ENCODE data around the gene STRADA. TPM values are rescaled to one million over a fixed set of nuclear protein-coding genes. Genes with fewer than 3 reads are reported as not detected.

Gene STRADA
- total and polyA plus RNA-seq, 2 experiments from 2014 or later: 18.0 to 28.8 TPM

DNA sequence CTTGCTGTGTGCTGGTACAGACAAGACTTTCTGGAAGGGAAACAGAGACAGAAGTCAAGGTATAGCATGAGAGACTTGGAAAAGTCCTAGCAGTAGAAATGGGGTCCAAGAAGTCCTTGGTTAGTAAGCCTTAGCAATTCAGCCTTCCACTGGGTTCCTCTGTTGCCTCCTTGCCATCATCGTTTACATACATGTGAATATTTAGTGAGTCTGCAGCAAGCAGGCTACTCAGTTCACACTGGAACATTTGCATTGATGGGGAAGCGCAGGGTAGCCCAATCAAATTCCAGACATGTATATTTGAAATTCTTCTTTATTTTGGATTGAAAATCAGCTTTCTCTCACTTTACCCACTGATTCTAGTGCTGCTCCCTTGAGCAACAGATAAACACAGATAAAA, 68.7 kb downstream of the STRADA start:
- Histone ChIP-seq H3K9me2 (ENCODE audit: insufficient read depth) (no peaks in the 10 kb centered on the region), H3K4me3 (no peak overlapping the region), H3K36me3 (ENCODE audit: insufficient read depth) (no peaks in the 10 kb centered on the region), H3K27ac (ENCODE audit: low read depth) (peak overlapping the region; percentile 78; the same call in 1 of the 2 replicates), H3K79me2 (replicated peaks; ENCODE audit: insufficient read depth) (no peaks in the 10 kb centered on the region), H3K4me2 (no peak overlapping the region), H2AFZ (no peak overlapping the region), H3K4me1 (ENCODE audit: insufficient read depth) (peaks cover 34% of the 10 kb centered on the region), H4K20me1 (replicated peaks; ENCODE audit: insufficient read depth) (peaks cover 5% of the 10 kb centered on the region; the same call in 1 of the 2 replicates), H3F3A (replicated peaks; ENCODE audit: low read depth) (no peaks in the 10 kb centered on the region), H3K27me3 (ENCODE audit: insufficient read depth) (no peaks in the 10 kb centered on the region)
- Mint-ChIP-seq H3K36me3 (ENCODE audit: low read depth) (no peaks in the 10 kb centered on the region; the same call in 2 of the 3 replicates), H3K4me1 (peaks cover 35% of the 10 kb centered on the region), H3K4me3 (no peak overlapping the region; the same call in 2 of the 3 replicates), H3K9me3 (no peaks in the 10 kb centered on the region), H3K27me3 (ENCODE audit: insufficient read depth, low read depth, poor library complexity) (no peaks in the 10 kb centered on the region), H3K27ac (no peak overlapping the region)
- peak; percentile 14 for DNase-seq (ENCODE audit: low spot score)
- ATAC-seq: no peak; the same call in 2 of the 3 replicates
- TF ChIP-seq, protein P1, sequence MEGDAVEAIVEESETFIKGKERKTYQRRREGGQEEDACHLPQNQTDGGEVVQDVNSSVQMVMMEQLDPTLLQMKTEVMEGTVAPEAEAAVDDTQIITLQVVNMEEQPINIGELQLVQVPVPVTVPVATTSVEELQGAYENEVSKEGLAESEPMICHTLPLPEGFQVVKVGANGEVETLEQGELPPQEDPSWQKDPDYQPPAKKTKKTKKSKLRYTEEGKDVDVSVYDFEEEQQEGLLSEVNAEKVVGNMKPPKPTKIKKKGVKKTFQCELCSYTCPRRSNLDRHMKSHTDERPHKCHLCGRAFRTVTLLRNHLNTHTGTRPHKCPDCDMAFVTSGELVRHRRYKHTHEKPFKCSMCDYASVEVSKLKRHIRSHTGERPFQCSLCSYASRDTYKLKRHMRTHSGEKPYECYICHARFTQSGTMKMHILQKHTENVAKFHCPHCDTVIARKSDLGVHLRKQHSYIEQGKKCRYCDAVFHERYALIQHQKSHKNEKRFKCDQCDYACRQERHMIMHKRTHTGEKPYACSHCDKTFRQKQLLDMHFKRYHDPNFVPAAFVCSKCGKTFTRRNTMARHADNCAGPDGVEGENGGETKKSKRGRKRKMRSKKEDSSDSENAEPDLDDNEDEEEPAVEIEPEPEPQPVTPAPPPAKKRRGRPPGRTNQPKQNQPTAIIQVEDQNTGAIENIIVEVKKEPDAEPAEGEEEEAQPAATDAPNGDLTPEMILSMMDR (conservative IDR thresholded peaks at IDR 0.05; ENCODE audit: low read depth in 2 of 2): no peak
- TF ChIP-seq STAT1 (IDR thresholded peaks at IDR 0.05; ENCODE audit: unreplicated experiment) (no peak), ZNF114 (CRISPR knock-in tag; IDR thresholded peaks at IDR 0.05) (no peak), ZNF331 (CRISPR knock-in tag; IDR thresholded peaks at IDR 0.05; ENCODE audit: low read depth) (no peak), EZH2 (IDR thresholded peaks at IDR 0.05; ENCODE audit: low read depth, unreplicated experiment) (no peak), JUNB (IDR thresholded peaks at IDR 0.05; ENCODE audit: unreplicated experiment) (no peak), CREB1 (CRISPR knock-in tag; IDR thresholded peaks at IDR 0.05; ENCODE audit: low read depth) (no peak), EZH2phosphoT487 (IDR thresholded peaks at IDR 0.05; ENCODE audit: unreplicated experiment) (no peak)
- TF ChIP-seq, protein P2, sequence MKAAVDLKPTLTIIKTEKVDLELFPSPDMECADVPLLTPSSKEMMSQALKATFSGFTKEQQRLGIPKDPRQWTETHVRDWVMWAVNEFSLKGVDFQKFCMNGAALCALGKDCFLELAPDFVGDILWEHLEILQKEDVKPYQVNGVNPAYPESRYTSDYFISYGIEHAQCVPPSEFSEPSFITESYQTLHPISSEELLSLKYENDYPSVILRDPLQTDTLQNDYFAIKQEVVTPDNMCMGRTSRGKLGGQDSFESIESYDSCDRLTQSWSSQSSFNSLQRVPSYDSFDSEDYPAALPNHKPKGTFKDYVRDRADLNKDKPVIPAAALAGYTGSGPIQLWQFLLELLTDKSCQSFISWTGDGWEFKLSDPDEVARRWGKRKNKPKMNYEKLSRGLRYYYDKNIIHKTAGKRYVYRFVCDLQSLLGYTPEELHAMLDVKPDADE (IDR thresholded peaks at IDR 0.05): no peak
- TF ChIP-seq, protein P3, sequence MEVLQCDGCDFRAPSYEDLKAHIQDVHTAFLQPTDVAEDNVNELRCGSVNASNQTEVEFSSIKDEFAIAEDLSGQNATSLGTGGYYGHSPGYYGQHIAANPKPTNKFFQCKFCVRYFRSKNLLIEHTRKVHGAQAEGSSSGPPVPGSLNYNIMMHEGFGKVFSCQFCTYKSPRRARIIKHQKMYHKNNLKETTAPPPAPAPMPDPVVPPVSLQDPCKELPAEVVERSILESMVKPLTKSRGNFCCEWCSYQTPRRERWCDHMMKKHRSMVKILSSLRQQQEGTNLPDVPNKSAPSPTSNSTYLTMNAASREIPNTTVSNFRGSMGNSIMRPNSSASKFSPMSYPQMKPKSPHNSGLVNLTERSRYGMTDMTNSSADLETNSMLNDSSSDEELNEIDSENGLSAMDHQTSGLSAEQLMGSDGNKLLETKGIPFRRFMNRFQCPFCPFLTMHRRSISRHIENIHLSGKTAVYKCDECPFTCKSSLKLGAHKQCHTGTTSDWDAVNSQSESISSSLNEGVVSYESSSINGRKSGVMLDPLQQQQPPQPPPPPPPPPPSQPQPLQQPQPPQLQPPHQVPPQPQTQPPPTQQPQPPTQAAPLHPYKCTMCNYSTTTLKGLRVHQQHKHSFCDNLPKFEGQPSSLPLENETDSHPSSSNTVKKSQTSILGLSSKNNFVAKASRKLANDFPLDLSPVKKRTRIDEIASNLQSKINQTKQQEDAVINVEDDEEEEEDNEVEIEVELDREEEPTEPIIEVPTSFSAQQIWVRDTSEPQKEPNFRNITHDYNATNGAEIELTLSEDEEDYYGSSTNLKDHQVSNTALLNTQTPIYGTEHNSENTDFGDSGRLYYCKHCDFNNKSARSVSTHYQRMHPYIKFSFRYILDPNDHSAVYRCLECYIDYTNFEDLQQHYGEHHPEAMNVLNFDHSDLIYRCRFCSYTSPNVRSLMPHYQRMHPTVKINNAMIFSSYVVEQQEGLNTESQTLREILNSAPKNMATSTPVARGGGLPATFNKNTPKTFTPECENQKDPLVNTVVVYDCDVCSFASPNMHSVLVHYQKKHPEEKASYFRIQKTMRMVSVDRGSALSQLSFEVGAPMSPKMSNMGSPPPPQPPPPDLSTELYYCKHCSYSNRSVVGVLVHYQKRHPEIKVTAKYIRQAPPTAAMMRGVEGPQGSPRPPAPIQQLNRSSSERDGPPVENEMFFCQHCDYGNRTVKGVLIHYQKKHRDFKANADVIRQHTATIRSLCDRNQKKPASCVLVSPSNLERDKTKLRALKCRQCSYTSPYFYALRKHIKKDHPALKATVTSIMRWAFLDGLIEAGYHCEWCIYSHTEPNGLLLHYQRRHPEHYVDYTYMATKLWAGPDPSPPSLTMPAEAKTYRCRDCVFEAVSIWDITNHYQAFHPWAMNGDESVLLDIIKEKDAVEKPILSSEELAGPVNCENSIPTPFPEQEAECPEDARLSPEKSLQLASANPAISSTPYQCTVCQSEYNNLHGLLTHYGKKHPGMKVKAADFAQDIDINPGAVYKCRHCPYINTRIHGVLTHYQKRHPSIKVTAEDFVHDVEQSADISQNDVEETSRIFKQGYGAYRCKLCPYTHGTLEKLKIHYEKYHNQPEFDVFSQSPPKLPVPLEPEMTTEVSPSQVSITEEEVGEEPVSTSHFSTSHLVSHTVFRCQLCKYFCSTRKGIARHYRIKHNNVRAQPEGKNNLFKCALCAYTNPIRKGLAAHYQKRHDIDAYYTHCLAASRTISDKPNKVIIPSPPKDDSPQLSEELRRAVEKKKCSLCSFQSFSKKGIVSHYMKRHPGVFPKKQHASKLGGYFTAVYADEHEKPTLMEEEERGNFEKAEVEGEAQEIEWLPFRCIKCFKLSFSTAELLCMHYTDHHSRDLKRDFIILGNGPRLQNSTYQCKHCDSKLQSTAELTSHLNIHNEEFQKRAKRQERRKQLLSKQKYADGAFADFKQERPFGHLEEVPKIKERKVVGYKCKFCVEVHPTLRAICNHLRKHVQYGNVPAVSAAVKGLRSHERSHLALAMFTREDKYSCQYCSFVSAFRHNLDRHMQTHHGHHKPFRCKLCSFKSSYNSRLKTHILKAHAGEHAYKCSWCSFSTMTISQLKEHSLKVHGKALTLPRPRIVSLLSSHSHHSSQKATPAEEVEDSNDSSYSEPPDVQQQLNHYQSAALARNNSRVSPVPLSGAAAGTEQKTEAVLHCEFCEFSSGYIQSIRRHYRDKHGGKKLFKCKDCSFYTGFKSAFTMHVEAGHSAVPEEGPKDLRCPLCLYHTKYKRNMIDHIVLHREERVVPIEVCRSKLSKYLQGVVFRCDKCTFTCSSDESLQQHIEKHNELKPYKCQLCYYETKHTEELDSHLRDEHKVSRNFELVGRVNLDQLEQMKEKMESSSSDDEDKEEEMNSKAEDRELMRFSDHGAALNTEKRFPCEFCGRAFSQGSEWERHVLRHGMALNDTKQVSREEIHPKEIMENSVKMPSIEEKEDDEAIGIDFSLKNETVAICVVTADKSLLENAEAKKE (CRISPR knock-in tag; IDR thresholded peaks at IDR 0.05): no peak
